A172 (cell line): ENCODE measurements around the gene DENND4C. TPM values are rescaled to one million over a fixed set of nuclear protein-coding genes. Genes with fewer than 3 reads are reported as not detected.
"Not testable (repeated sequence)": the region's sequence is repeated elsewhere in the genome, so short reads cannot be mapped to it uniquely, and the experiment has no call there.

ENCODE experiments used
- DNase-seq: peaks from one replicate; pipeline ENCODE4 v3.0.0-alpha.2; 2015; ENCODE audit warnings: low spot score
- total RNA-seq: library from RNA; depleted of rRNA; stranded (reverse); fragments of >200 nt; shearing (Covaris generic); gene quantifications from 2 replicates; pipeline ENCODE4 v1.2.3, GENCODE V29; 2014

Gene DENND4C
- total RNA-seq, 1 experiment from 2014 or later: 40.0 TPM

- no peak for DNase-seq
Measured at GRCh38 chr9:19224563-19224962, 5.9 kb upstream of the DENND4C start.

DNA sequence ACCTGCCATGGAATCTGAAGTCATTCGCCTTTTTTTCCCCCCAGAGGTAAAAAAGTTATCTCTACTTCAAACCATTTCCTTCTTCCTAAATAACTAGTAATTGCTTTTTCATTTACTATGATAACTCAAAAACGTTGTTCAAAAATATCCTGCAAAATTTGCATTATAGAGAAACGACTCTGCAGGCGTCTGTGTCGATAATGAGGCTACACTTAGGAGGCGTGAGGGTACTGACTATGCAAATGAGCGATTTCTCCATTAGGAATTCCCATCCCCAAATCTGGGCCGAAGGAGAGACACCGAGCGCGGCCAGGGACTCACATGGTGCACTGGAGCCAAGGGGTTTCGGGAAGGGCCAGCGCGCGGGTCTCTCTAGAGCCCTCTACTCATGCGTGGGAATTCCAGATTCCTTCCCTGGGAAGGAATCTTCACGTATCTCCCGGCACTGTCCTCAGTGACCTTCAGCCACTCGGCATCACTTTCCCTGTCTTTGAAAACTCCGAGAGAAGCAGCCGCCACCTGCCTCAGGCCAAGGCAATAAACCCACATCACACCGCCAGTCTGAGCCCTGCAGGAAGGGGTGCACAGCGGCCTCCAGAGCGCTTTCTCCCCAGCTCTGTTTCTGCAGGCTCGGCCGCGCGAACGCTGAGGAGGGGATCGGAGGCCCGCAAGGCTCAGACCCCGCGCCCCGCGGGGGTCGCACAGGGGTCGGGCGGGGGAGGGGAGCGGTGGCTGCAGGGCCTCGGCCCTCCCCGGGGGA is 718 bp upstream of the DENND4C start:
- peak; percentile 66 for DNase-seq

DNA sequence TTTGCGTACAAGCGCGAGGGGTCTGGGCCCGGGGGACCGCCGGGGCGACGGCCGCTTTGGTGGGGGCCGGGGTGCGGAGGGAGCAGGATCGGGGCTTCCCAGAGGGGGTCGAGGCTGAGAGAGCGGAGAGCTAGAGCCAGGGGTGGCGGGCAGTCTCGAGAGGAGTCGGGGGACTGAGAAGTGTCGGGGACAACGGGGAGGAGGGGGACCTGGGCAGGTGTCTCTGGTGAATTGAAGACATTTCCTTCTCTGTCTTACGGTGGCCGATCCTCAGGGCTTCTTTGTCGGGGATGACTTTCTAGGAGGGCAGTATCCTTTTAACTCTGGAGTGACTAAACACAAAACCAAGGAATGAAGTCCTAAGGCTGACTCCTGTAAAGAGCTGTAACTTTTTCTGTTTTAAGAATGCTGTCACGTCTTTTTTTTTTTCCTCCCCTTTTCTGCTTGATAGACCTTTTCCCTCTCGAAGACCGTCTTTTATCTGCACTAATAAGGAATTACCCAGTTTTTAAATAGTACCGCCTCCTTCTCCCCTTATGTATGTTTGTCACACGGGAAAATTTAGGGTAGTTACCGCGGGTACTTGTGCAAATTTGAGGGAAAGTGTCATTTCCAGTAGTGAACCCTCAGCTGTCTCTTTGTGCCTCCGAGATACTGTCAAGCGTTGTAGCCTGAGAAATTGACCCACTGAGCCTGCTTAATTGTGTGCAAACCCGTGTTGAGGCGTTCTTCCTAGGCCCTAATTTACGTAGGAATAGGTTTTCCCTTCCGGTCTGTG is 822 bp downstream of the DENND4C start:
- peak; percentile 18 for DNase-seq

DNA sequence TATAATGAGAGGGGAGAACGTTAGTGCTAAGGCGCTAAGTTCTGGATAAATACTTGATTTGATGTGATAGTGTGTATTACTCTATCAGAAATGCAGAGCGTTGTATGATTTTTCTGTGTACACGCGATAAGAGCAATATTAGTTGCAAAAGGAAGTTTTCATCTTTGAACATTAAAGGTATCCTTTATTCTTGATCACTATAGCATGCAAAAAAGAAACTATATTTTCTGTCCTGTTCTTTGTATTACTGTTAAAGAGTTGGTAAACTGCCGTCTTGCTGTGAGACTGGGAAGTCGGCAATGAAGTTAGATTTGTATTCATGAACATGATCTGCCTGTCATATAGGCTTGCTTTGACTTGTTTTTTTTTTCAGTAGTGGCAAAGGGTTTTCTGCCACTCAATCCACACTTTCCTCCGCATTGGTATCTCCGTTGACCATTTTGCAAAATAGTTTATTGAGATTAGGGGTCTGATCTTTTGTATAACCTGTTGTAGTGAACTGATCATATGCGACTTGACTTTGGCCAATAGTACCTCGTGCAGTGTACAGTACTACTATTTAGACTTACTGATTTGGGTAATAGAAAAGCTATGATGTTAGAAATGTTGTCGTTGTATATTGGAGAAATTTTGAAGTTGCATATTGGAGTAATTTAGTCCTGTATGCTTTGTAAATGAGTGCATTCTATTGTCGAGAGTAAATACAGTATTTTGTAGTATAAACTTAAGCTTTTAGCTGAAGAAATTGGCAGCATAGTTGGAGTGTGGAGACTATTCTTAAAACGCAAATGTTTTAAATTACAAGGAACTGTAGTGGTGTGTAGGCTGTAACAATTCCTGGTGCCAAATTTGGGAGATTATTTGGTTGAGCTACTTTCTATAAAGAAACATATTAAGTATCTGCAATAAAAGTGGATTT is 1.7 kb downstream of the DENND4C start:
- DNase-seq: peak; percentile 3

DNA sequence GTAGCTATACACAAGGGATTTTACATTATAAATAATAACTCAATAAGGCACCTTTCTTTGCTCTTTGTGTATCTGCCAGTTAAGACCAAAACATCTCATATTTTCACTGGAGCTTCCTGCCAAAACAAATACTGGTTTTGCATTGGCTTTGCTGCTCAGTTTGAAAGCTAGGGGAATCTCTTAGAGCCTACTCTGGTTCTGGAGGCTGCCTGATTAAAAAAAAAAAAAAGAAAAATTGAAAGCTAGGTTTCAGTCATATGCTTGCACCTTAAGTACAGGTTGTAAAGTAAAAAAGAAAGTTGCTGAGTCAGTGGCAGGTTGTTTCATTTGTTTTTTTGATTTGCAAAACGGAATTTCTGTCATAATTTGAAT is 2.3 kb downstream of the DENND4C start:
- peak; percentile 13 for DNase-seq

DNA sequence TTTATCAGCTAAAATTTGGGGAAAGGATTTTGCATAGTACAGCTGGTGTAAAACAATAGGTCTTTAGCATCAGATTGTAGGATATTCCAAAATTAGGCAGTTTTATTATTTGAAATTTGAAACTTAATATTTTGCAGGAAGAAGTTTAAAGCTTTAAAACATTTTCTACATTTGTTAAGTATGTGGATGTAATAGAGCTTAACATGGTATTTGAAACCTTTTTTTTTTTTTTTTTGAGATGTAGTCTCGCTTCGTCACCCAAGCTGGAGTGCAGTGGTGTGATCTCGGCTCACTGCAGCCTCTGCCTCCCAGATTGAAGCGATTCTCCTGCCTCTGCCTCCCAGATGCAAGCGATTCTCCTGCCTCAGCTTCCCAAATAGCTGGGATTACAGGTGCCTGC is 2.9 kb downstream of the DENND4C start:
- DNase-seq: no peak

DNA sequence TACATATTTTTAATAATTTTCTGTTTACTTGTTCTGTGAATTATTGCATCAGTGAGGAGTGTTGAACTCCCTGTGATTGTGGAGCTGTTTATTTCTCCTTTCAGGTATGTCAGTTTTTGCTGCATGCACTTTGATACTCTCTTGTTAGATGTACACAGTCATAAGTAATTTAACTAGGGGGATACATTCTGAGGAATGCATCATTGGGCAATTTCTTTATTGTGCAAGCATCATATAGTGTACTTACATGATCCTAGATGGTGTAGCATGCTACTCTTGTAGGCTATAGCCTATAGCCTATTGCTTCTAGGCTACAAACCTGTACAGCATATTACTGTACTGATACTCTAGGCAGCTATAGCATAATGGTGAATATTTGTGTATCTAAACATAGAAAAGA is 9.5 kb downstream of the DENND4C start:
- DNase-seq: no peak

DNA sequence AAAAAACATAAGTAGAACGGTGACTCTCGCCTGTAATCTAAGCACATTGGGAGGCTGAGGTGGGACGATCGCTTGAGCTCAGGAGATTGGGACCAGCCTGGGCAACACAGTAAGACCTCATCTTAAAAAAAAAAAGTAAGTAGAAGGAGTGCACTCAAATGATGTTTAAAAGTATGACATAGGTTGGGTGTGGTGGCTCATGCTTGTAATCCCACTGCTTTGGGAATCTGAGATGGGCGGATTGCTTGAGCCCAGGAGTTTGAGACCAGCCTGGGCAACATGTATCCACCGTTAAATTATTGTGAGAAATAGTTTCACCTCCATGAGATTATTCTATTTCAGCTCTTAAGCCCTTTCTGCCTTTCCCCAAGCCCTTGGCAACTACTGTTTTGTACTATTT is 11.2 kb downstream of the DENND4C start:
- DNase-seq: no peak

- DNase-seq: no peak
Measured at GRCh38 chr9:19243366-19244033, 13.0 kb downstream of the DENND4C start.

- DNase-seq: no peak
Measured at GRCh38 chr9:19246891-19247290, 16.4 kb downstream of the DENND4C start.

DNA sequence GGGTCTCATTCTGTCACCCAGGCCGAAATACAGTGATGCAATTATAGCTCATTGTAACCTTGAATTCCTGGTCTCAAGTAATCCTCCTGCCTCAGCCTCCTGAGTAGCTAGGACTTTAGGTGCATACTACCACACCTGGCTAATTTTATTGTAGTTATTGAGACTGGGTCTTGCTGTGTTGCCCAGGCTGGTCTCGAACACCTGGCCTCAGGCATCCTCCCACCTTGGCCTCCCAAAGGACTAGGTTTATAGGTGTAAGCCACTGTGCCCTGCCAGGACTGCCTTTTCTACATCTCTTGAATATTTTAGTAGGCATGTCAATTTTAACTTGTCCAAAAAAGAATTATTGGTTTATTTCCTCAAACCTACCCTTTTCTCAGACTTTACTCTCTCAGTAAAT is 16.9 kb downstream of the DENND4C start:
- no peak for DNase-seq

- DNase-seq: not testable (repeated sequence)
Measured at GRCh38 chr9:19250346-19250745, 19.9 kb downstream of the DENND4C start.

DNA sequence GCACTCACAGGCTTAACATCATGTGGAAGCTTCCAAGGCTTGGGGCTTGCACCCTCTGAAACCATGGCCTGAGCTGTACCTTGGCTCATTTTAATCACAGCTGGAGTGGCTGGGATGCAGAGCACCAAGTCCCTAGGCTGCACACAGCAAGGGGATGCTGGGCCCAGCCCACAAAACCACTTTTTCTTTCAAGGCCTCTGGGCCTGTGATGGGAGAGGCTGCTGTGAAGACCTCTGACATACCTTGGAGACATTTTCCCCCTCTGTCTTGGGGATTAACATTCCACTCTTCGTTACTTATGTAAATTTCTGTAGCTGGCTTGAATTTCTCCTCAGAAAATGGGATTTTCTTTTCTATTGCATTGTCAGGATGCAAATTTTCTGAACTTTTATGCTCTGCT is 20.7 kb downstream of the DENND4C start:
- not testable (repeated sequence) for DNase-seq

DNA sequence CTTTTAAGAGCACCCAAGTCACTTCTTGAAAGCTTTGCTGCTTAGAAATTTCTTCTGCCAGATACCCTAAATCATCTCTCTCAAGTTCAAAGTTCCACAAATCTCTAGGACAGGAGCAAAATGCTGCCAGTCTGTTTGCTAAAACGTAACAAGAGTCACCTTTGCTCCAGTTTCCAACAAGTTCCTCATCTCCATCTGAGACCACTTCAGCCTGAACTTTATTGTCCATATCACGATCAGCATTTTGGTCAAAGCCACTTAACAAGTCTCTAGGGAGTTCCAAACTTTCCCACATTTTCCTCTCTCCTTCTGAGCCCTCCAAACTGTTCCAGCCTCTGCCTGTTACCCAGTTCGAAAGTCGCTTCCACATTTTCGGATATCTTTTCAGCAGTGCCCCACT is 21.1 kb downstream of the DENND4C start:
- DNase-seq: not testable (repeated sequence)

DNA sequence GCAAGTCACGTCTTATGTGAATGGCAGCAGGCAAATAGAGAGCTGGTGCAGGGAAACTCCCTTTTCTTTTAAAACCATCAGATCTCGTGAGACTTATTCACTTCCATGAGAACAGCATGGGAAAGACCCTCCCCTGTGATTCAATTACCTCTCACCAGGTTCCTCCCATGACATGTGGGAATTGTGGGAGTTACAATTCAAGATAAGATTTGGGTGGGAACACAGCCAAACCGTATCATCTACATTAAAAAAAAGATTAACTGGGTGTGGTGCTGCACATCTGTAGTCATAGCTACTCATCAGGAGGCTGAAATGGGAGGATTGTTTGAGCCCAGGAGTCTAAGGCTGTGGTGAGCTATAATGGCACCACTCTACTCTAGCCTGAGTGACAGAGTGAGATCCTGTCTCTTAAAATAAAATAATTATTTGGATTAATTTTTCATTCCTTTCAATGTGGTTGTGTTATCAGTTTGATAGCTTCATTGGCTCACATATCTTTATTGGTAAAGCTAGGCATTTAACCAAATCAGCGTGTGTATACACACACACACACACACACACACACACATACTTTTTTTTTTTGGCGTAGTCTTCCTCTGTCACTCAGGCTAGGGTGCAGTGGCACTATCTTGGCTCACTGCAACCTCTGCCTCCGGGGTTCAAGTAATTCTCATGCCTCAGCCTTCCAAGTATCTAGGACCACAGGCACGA is 21.8 kb downstream of the DENND4C start:
- peak; percentile 44 for DNase-seq

- DNase-seq: no peak
Measured at GRCh38 chr9:19252885-19253219, 22.4 kb downstream of the DENND4C start.

DNA sequence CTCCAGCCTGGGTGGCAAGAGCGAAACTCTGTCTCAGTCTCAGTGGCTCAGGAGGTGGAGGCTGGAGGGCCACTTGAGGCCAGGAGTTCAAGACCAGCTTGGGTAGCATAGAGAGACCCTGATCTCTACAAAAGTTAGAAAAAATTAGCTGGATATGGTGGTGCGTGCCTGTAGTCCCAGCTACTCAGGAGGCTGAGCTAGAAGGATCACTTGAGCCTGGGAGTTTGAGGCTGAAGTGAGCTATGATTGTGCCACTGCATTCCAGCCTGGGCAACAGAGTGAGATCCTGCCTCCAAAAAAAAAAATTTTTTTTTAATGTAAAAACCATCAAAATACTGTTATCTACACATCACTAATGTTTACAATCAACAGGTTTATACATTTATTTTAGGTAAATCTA is 24.6 kb downstream of the DENND4C start:
- DNase-seq: no peak

DNA sequence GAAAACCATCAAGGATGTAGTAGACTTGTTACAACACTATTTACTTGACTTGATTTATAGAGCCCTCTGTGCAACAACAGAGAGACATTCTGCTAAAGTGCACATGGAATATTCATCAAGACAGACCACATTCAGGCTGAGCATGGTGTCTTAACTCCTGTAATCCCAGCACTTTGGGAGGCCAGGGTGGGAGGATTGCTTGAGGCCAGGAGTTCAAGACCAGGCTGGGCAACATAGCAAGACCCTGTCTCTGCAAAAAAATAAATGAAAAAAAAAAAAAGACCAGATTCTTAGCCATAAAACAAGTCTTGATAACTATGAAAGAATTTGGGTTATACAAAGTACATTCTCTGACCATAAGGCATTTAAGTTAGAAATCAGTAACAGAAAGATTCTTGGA is 25.3 kb downstream of the DENND4C start:
- DNase-seq: no peak

DNA sequence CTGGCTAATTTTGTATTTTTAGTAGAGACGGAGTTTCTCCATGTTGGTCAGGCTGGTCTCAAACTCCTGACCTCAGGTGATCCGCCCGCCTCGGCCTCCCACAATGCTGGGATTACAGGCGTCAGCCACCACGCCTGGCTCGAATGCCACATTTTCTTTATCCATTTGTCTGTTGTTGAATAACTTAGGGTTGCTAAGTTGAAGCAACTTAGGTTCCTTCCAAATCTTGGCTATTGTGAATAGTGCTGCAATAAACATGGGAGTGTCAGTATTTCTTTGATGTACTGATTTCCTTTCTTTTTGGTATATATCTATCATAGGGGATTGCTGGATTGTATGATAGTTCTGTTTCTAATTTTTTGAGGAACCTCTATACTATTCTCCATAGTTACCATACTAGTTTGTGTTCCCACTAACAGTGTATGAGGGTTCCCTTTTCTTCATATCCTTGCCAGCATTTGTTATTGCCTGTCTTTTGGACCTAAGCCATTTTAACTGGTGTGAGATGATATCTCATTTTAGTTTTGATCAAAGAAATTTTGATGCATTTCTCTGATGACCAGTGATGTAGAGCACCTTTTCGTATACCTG is 29.3 kb downstream of the DENND4C start:
- DNase-seq: not testable (repeated sequence)

- not testable (repeated sequence) for DNase-seq
Measured at GRCh38 chr9:19265602-19266001, 35.1 kb downstream of the DENND4C start.
